WTC11 (cell line): Measurements from ENCODE around the gene RPS15. TPM values are rescaled to one million over a fixed set of nuclear protein-coding genes. Genes with fewer than 3 reads are reported as not detected.
A peak's percentile ranks its signal among the peaks of the same experiment; 100 is the strongest.

ENCODE experiments used
- ATAC-seq: fragments of 200-7000 bp; cut with Tn5 transposase; 2 replicates; pipeline ENCODE4 v1.10.0; 2021; ENCODE audit warnings: mild to moderate bottlenecking, moderate library complexity
- CTCF ChIA-PET: fragments of 300-600 bp; sonication (Branson Sonifier 250); formaldehyde crosslinking; loops from one replicate; lab custom pipeline; 2021; ENCODE audit warnings: antibody characterized with exemption; lab: Charles Lee
- POLR2A ChIA-PET: fragments of 350-600 bp; sonication (Branson Sonifier 250); formaldehyde crosslinking; loops from one replicate; lab custom pipeline; 2021; ENCODE audit warnings: antibody characterized with exemption; lab: Charles Lee
- DNase-seq: peaks from one replicate; pipeline ENCODE4 v3.0.0; 2021; ENCODE audit warnings: low spot score
- H3K27ac Mint-ChIP-seq: 2 replicates; pipeline ENCODE4 v1.8.0; 2021; ENCODE audit warnings: mixed read lengths
- H3K27me3 Mint-ChIP-seq: 2 replicates; pipeline ENCODE4 v1.8.0; 2021; ENCODE audit warnings: low read depth, mild to moderate bottlenecking, moderate library complexity, mixed read lengths
- H3K36me3 Mint-ChIP-seq: 2 replicates; pipeline ENCODE4 v1.8.0; 2021; ENCODE audit warnings: mixed read lengths
- H3K4me1 Mint-ChIP-seq: 2 replicates; pipeline ENCODE4 v1.8.0; 2022; ENCODE audit warnings: mixed read lengths
- H3K4me3 Mint-ChIP-seq: 2 replicates; pipeline ENCODE4 v1.8.0; 2021; ENCODE audit warnings: mild to moderate bottlenecking, moderate library complexity, mixed read lengths
- H3K9me3 Mint-ChIP-seq: 2 replicates; pipeline ENCODE4 v1.8.0; 2021; ENCODE audit warnings: mixed read lengths
- ATF3 ChIP-seq: sonication (generic); formaldehyde crosslinking; conservative IDR thresholded peaks from 2 replicates; pipeline ENCODE4 v1.8.1; 2022; ENCODE audit warnings: mild to moderate bottlenecking, missing genetic modification reagents
- CREM ChIP-seq: sonication (generic); formaldehyde crosslinking; IDR thresholded peaks from 2 replicates; pipeline ENCODE4 v1.8.1; 2022; ENCODE audit warnings: mild to moderate bottlenecking, missing genetic modification reagents, moderate library complexity
- E2F5 ChIP-seq: sonication (generic); formaldehyde crosslinking; IDR thresholded peaks from 2 replicates; pipeline ENCODE4 v1.8.1; 2022; ENCODE audit warnings: mild to moderate bottlenecking, moderate library complexity, missing genetic modification reagents
- FOXK1 ChIP-seq: sonication (generic); formaldehyde crosslinking; IDR thresholded peaks from 2 replicates; pipeline ENCODE4 v1.8.0; 2022; ENCODE audit warnings: mild to moderate bottlenecking, moderate library complexity, missing genetic modification reagents
- HMGXB4 ChIP-seq: sonication (generic); formaldehyde crosslinking; IDR thresholded peaks from 2 replicates; pipeline ENCODE4 v1.8.1; 2023; ENCODE audit warnings: mild to moderate bottlenecking, moderate library complexity, missing genetic modification reagents
- IRF1 ChIP-seq: sonication (generic); formaldehyde crosslinking; IDR thresholded peaks from 2 replicates; pipeline ENCODE4 v1.8.0; 2023; ENCODE audit warnings: missing genetic modification reagents
- MAX ChIP-seq: sonication (generic); formaldehyde crosslinking; IDR thresholded peaks from 2 replicates; pipeline ENCODE4 v1.8.0; 2022; ENCODE audit warnings: mild to moderate bottlenecking, missing genetic modification reagents
- NR1H2 ChIP-seq: sonication (generic); formaldehyde crosslinking; IDR thresholded peaks from 2 replicates; pipeline ENCODE4 v1.9.0; 2021; ENCODE audit warnings: mild to moderate bottlenecking, moderate library complexity, missing genetic modification reagents
- RELA ChIP-seq: sonication (generic); formaldehyde crosslinking; IDR thresholded peaks from 2 replicates; pipeline ENCODE4 v1.8.1; 2022; ENCODE audit warnings: missing genetic modification reagents, mild to moderate bottlenecking, borderline replicate concordance
- USF1 ChIP-seq: sonication (generic); formaldehyde crosslinking; IDR thresholded peaks from 2 replicates; pipeline ENCODE4 v1.8.0; 2022; ENCODE audit warnings: mild to moderate bottlenecking, missing genetic modification reagents
- ZBTB43 ChIP-seq: sonication (generic); formaldehyde crosslinking; IDR thresholded peaks from 2 replicates; pipeline ENCODE4 v1.8.1; 2023; ENCODE audit warnings: mild to moderate bottlenecking, missing genetic modification reagents
- ZNF512 ChIP-seq: sonication (generic); formaldehyde crosslinking; IDR thresholded peaks from 2 replicates; pipeline ENCODE4 v1.8.1; 2022; ENCODE audit warnings: missing genetic modification reagents, borderline replicate concordance
- total RNA-seq: library from RNA; stranded (reverse); gene quantifications from 3 replicates; pipeline ENCODE4 v1.2.3, GENCODE V29; 2021

The RPS15 gene
- total RNA-seq, 1 experiment from 2014 or later, result 1,932 TPM

- no peak for TF ChIP-seq CREM (CRISPR knock-in tag)
Observed at GRCh38 chr19:1407528-1408299, 30.5 kb upstream of the RPS15 start, which contains the start of gene DAZAP1 (continued).

- POLR2A ChIA-PET, result interaction anchor here (1.0 kb wide), 1 partner anchor 27 kb away, joined by 3 read pairs; no protein-coding TSS in a partner anchor
- Mint-ChIP-seq H3K9me3 (no peaks in the 10 kb centered on the region), H3K36me3 (peaks cover 23% of the 10 kb centered on the region), H3K4me1 (peaks cover 43% of the 10 kb centered on the region)
- TF ChIP-seq ZBTB43 (CRISPR knock-in tag) (no peak), ZNF512 (CRISPR knock-in tag) (no peak), NR1H2 (no peak), E2F5 (CRISPR knock-in tag) (0 out of 2 replicates have a peak, but pooled peaks have one; percentile 40), FOXK1 (CRISPR knock-in tag) (peak; percentile 20), USF1 (CRISPR knock-in tag) (0 out of 2 replicates have a peak, but pooled peaks have one; percentile 11), ATF3 (CRISPR knock-in tag) (no peak), IRF1 (CRISPR knock-in tag) (no peak), HMGXB4 (CRISPR knock-in tag) (peak; percentile 77; the same call in 1 of the 2 replicates), MAX (CRISPR knock-in tag) (peak; percentile 80; the same call in 1 of the 2 replicates), RELA (CRISPR knock-in tag) (peak; percentile 24; the same call in 1 of the 2 replicates)
- TF ChIP-seq, all 79 proteins: peak for 6
- peak overlapping the region; percentile 95 for H3K4me3 Mint-ChIP-seq
- DNase-seq (peak; percentile 48), ATAC-seq (no peak)
- H3K27ac Mint-ChIP-seq, result peak overlapping the region; percentile 96
- CTCF ChIA-PET, result interaction anchor here (0.6 to 0.7 kb wide), 4 partner anchors 48 to 1696 kb away, joined by 3 read pairs; no protein-coding TSS in a partner anchor
- no peaks in the 10 kb centered on the region; the same call in 1 of the 2 replicates for H3K27me3 Mint-ChIP-seq
Observed at GRCh38 chr19:1408300-1409203, 29.6 kb upstream of the RPS15 start.
